Tibial artery (tissue), 4 donors: ENCODE results near the gene NPR3.

Source experiments
- DNase-seq, 2 donors: peaks; one replicate each; pipeline ENCODE4 v3.0.0-alpha.2; 2019
- H3K27ac ChIP-seq, 2 donors: fragments of 200-600 bp; sonication (generic) in 1 of 2; 1 replicate in 1 of 2; 2 replicates in 1 of 2; pipeline ENCODE4 v1.5.1; 2018 to 2019; ENCODE audit warnings: mild to moderate bottlenecking in 1 of 2
- H3K27me3 ChIP-seq, 2 donors: fragments of 200-600 bp; sonication (generic) in 1 of 2; one replicate each; pipeline versions ENCODE4 v1.5.1 to v1.6.0; 2016 to 2019
- H3K36me3 ChIP-seq, 3 donors: fragments of 200-600 bp; sonication (generic) in 2 of 3; one replicate each; pipeline ENCODE4 v1.5.1; 2016 to 2019; ENCODE audit warnings: mild to moderate bottlenecking in 2 of 3
- H3K4me1 ChIP-seq, 4 donors: fragments of 200-600 bp; sonication (generic) in 2 of 4; 1 replicate in 3 of 4; 2 replicates in 1 of 4; pipeline ENCODE4 v1.5.1; 2016 to 2019
- H3K4me3 ChIP-seq, 2 donors: fragments of 200-600 bp; sonication (generic) in 1 of 2; 1 replicate in 1 of 2; 2 replicates in 1 of 2; pipeline ENCODE4 v1.5.1; 2018 to 2019; ENCODE audit warnings: mild to moderate bottlenecking in 2 of 2
- H3K9me3 ChIP-seq, 3 donors: fragments of 200-600 bp; sonication (generic) in 1 of 3; one replicate each; pipeline ENCODE4 v1.5.1; 2016 to 2019
- intact Hi-C: fragments of 100-400 bp; cut with DNase I; formaldehyde crosslinking; loops from one replicate; pipeline ENCODE4 v1.15.0; 2023; ENCODE audit warnings: low total_unique reads
- TF ChIP-seq, protein P1 (sequence below), 2 experiments: fragments of 200-600 bp in 1 of 2; fragments of 450-650 bp in 1 of 2; IDR thresholded peaks; one replicate each; pipeline ENCODE4 v1.5.1; 2017 to 2019; ENCODE audit warnings: antibody characterized with exemption in 2 of 2, mild to moderate bottlenecking in 1 of 2, moderate library complexity in 1 of 2

NPR3 gene

DNA sequence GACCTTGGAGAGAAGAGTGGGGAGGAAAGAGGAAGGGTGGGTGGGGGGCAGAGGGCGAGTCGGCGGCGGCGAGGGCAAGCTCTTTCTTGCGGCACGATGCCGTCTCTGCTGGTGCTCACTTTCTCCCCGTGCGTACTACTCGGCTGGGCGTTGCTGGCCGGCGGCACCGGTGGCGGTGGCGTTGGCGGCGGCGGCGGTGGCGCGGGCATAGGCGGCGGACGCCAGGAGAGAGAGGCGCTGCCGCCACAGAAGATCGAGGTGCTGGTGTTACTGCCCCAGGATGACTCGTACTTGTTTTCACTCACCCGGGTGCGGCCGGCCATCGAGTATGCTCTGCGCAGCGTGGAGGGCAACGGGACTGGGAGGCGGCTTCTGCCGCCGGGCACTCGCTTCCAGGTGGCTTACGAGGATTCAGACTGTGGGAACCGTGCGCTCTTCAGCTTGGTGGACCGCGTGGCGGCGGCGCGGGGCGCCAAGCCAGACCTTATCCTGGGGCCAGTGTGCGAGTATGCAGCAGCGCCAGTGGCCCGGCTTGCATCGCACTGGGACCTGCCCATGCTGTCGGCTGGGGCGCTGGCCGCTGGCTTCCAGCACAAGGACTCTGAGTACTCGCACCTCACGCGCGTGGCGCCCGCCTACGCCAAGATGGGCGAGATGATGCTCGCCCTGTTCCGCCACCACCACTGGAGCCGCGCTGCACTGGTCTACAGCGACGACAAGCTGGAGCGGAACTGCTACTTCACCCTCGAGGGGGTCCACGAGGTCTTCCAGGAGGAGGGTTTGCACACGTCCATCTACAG lies 760 bp downstream of the NPR3 start:
- no peaks in the 10 kb centered on the region for H3K36me3 ChIP-seq
- H3K27me3 ChIP-seq: no peaks in the 10 kb centered on the region
- H3K27ac ChIP-seq: peak overlapping the region; percentile 77 to 95
- DNase-seq: peak; percentile 40 to 85
- peak overlapping the region; percentile 76 to 78 for H3K4me3 ChIP-seq
- intact Hi-C loops: loop anchor here (5.0 kb wide), 2 partner anchors 50 to 140 kb away; no protein-coding TSS in a partner anchor
- H3K4me1 ChIP-seq: peaks cover 0 to 27% (median 13%) of the 10 kb centered on the region in 4 donors
- TF ChIP-seq, protein P1, sequence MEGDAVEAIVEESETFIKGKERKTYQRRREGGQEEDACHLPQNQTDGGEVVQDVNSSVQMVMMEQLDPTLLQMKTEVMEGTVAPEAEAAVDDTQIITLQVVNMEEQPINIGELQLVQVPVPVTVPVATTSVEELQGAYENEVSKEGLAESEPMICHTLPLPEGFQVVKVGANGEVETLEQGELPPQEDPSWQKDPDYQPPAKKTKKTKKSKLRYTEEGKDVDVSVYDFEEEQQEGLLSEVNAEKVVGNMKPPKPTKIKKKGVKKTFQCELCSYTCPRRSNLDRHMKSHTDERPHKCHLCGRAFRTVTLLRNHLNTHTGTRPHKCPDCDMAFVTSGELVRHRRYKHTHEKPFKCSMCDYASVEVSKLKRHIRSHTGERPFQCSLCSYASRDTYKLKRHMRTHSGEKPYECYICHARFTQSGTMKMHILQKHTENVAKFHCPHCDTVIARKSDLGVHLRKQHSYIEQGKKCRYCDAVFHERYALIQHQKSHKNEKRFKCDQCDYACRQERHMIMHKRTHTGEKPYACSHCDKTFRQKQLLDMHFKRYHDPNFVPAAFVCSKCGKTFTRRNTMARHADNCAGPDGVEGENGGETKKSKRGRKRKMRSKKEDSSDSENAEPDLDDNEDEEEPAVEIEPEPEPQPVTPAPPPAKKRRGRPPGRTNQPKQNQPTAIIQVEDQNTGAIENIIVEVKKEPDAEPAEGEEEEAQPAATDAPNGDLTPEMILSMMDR (IDR thresholded peaks at IDR 0.05): no peak
- H3K9me3 ChIP-seq: no peaks in the 10 kb centered on the region

- TF ChIP-seq, protein P1 (IDR thresholded peaks at IDR 0.05): peak in 1 of 2 experiments; percentile 28
- Histone ChIP-seq H3K9me3 (peaks cover 0 to under 1% (median 0%) of the 10 kb centered on the region in 3 donors), H3K36me3 (no peaks in the 10 kb centered on the region), H3K27ac (peak overlapping the region; percentile 77 to 95), H3K4me1 (peaks cover 0 to 26% (median 11%) of the 10 kb centered on the region in 4 donors), H3K27me3 (no peaks in the 10 kb centered on the region), H3K4me3 (peak overlapping the region; percentile 76 to 78)
- no peak for DNase-seq
- intact Hi-C loops: loop anchor here (5.0 kb wide), 2 partner anchors 50 to 140 kb away; no protein-coding TSS in a partner anchor
These were observed 1.6 kb downstream of the NPR3 start for GRCh38 chr5:32712481-32713360.

GRCh38 chr5:32713361-32713769 lies 2.2 kb downstream of the NPR3 start:
- TF ChIP-seq, protein P1 (IDR thresholded peaks at IDR 0.05): no peak
- Histone ChIP-seq H3K4me1 (peaks cover 0 to 26% (median 11%) of the 10 kb centered on the region in 4 donors), H3K27ac (peak overlapping the region; percentile 77 to 95), H3K9me3 (peaks cover 0 to 6% (median 0%) of the 10 kb centered on the region in 3 donors), H3K36me3 (no peaks in the 10 kb centered on the region), H3K4me3 (peak overlapping the region; percentile 76 to 78), H3K27me3 (no peaks in the 10 kb centered on the region)
- peak in 1 of 2 donors; percentile 69 for DNase-seq
- intact Hi-C loops: loop anchor here (5.0 kb wide), 2 partner anchors 49 to 139 kb away; no protein-coding TSS in a partner anchor

GRCh38 chr5:32713770-32714381 lies 2.8 kb downstream of the NPR3 start:
- intact Hi-C loops: loop anchor here (5.0 kb wide), 2 partner anchors 48 to 138 kb away; no protein-coding TSS in a partner anchor
- H3K9me3 ChIP-seq: peaks cover 0 to 10% (median 0%) of the 10 kb centered on the region in 3 donors
- peak overlapping the region; percentile 76 to 78 for H3K4me3 ChIP-seq
- H3K36me3 ChIP-seq: no peaks in the 10 kb centered on the region
- H3K27ac ChIP-seq: peak overlapping the region; percentile 77 to 95
- peaks cover 0 to 26% (median 11%) of the 10 kb centered on the region in 4 donors for H3K4me1 ChIP-seq
- peak; percentile 46 to 85 for DNase-seq
- no peaks in the 10 kb centered on the region for H3K27me3 ChIP-seq
- TF ChIP-seq, protein P1 (IDR thresholded peaks at IDR 0.05): peak in 1 of 2 experiments; percentile 16

DNA sequence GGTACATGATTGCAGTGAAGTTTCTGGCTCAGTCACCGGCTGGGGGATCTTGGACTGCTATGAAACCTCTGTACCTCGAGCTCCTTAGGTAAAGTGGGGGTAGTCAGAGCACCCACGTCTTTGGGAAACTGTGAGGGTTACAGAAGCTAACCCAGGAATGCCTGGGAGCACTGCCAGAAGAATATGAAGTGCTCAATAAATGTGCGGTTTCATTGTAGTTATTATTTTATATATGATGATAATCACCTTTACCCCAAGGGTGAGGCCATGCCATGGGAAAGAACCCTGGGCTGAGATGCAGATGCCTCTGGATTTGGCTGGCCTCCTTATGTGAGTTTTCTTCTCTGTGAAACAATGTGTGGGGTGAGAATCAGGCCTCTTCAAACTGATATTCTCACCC lies 3.7 kb downstream of the NPR3 start:
- DNase-seq: no peak
- peaks cover 0 to 16% (median 0%) of the 10 kb centered on the region in 3 donors for H3K9me3 ChIP-seq
- TF ChIP-seq, protein P1 (IDR thresholded peaks at IDR 0.05): no peak
- peak overlapping the region; percentile 77 to 95 for H3K27ac ChIP-seq
- peak overlapping the region; percentile 76 to 78 for H3K4me3 ChIP-seq
- H3K4me1 ChIP-seq: peaks cover 0 to 26% (median 11%) of the 10 kb centered on the region in 4 donors
- H3K27me3 ChIP-seq: no peaks in the 10 kb centered on the region
- intact Hi-C loops: loop anchor here (5.0 kb wide), 2 partner anchors 47 to 137 kb away; no protein-coding TSS in a partner anchor
- H3K36me3 ChIP-seq: no peaks in the 10 kb centered on the region
